K562 (cell line): ENCODE data around the gene SART1. TPM values are rescaled to one million over a fixed set of nuclear protein-coding genes. Genes with fewer than 3 reads are reported as not detected.
A peak's percentile ranks its signal among the peaks of the same experiment; 100 is the strongest.

ENCODE experiments used
- ARID4B ChIP-seq: sonication (generic); formaldehyde crosslinking; IDR thresholded peaks from 2 replicates; pipeline ENCODE4 v1.8.0; 2022; ENCODE audit warnings: mild to moderate bottlenecking, missing genetic modification reagents
- ATF7 ChIP-seq: fragments of 450-650 bp; IDR thresholded peaks from 2 replicates; pipeline ENCODE4 v1.7.1; 2014; ENCODE audit warnings: mild to moderate bottlenecking, moderate library complexity
- CBX3 ChIP-seq, 2 experiments: IDR thresholded peaks; 1 replicate in 1 of 2; 2 replicates in 1 of 2; pipeline ENCODE4 v1.6.1; 2012; ENCODE audit warnings: inconsistent platforms in 2 of 2, low read length in 2 of 2, borderline replicate concordance in 1 of 2, control low read depth in 1 of 2
- MLLT1 ChIP-seq, 2 experiments: fragments of 450-650 bp; IDR thresholded peaks; 2 replicates each; pipeline ENCODE4 v1.6.1; 2016
- NFE2L1 ChIP-seq: fragments of 450-650 bp; IDR thresholded peaks from 2 replicates; pipeline ENCODE4 v1.6.1; 2016; ENCODE audit warnings: missing genetic modification characterization, low read depth, mild to moderate bottlenecking, missing compliant biosample characterization, moderate library complexity, borderline replicate concordance
- PRDM10 ChIP-seq: fragments of 450-650 bp; IDR thresholded peaks from 2 replicates; pipeline ENCODE4 v1.6.1; 2018; ENCODE audit not compliant: partially characterized antibody
- SIN3A ChIP-seq, 2 experiments: fragments of 150-350 bp in 1 of 2; IDR thresholded peaks; 2 replicates each; pipeline ENCODE4 v1.6.1; 2011 to 2016; ENCODE audit warnings: borderline replicate concordance in 2 of 2, low read depth in 2 of 2, low read length in 2 of 2, mild to moderate bottlenecking in 2 of 2, moderate library complexity in 2 of 2; ENCODE audit not compliant: control insufficient read depth in 1 of 2
- TBP ChIP-seq: optimal IDR thresholded peaks from 2 replicates; pipeline ENCODE3; 2011; ENCODE audit warnings: low read depth, low read length, improper control_type of control experiment
- TCF7 ChIP-seq: sonication (generic); IDR thresholded peaks from 2 replicates; pipeline ENCODE4 v1.6.1; 2016; ENCODE audit warnings: antibody characterized with exemption, borderline replicate concordance
- TSC22D4 ChIP-seq: fragments of 450-650 bp; IDR thresholded peaks from 2 replicates; pipeline ENCODE4 v1.6.1; 2016; ENCODE audit warnings: missing genetic modification characterization, missing biosample characterization, control low read depth
- ZFP91 ChIP-seq: sonication (generic); formaldehyde crosslinking; IDR thresholded peaks from 2 replicates; pipeline ENCODE4 v1.8.0; 2022; ENCODE audit warnings: mild to moderate bottlenecking, missing genetic modification reagents
- ZNF277 ChIP-seq: fragments of 250-450 bp; sonication (Bioruptor Pico); IDR thresholded peaks from 2 replicates; pipeline ENCODE4 v1.8.0; 2022; ENCODE audit warnings: inconsistent platforms, mild to moderate bottlenecking, moderate library complexity, borderline replicate concordance
- ZNF707 ChIP-seq: fragments of 250-450 bp; sonication (Bioruptor Pico); conservative IDR thresholded peaks from 2 replicates; pipeline ENCODE4 v1.8.0; 2022; ENCODE audit warnings: inconsistent platforms, mild to moderate bottlenecking, moderate library complexity
- polyA plus RNA-seq, 8 experiments: library from polyadenylated mRNA; depleted of rRNA in 4 of 8; stranded (reverse) in 5 of 8; unstranded in 3 of 8; fragments of >200 nt; fragmentation: Nextera tagmentation in 2 of 8; fragmentation: Illumina TruSeq in 1 of 8; extraction: Ambion mirVana in 2 of 8; extraction: Trizol in 1 of 8; gene quantifications; 2 replicates each; pipeline versions ENCODE4 v1.2.1 to v1.2.3, GENCODE V29; 2011 to 2014; ENCODE audit warnings: inconsistent platforms in 1 of 8, missing spikeins in 1 of 8
- total RNA-seq, 7 experiments: library from RNA; depleted of rRNA in 6 of 7; stranded (reverse); fragments of >200 nt in 6 of 7; fragmentation: Illumina TruSeq in 2 of 7; extraction: Trizol in 2 of 7; gene quantifications; 2 replicates each; pipeline versions ENCODE4 v1.2.1 to v1.2.3, GENCODE V29; 2011 to 2021; ENCODE audit warnings: low replicate concordance in 1 of 7

SART1 gene
- total and polyA plus RNA-seq, 9 of the 15 experiments (the other 6 are each of a cell fraction or from before 2014, with no cell fraction given): 4.8 to 84.1 (median 31.7) TPM

GRCh38 chr11:65919141-65919572 is 42.4 kb upstream of the SART1 start, which contains the start of gene DRAP1 (continued):
- peak in 1 of 2 experiments; percentile 78; a peak in 2 of 3 replicates for TF ChIP-seq CBX3 (IDR thresholded peaks at IDR 0.05; ENCODE audit: borderline replicate concordance in 1 of 2, low read length in 2 of 2)
- no peak for TF ChIP-seq NFE2L1
- peak; percentile 78 for TF ChIP-seq TCF7
- peak; percentile 82; the same call in 1 of the 2 replicates for TF ChIP-seq ARID4B
- TF ChIP-seq ZNF707 (CRISPR knock-in tag): no peak
- TF ChIP-seq SIN3A (IDR thresholded peaks at IDR 0.05; ENCODE audit: borderline replicate concordance in 2 of 2, control insufficient read depth in 1 of 2, low read depth in 2 of 2, low read length in 2 of 2): peak in 1 of 2 experiments; percentile 79; a peak in 2 of 4 replicates
- peak; percentile 46 to 99; a peak in 2 of 4 replicates for TF ChIP-seq MLLT1 (IDR thresholded peaks at IDR 0.05)
- peak; percentile 84 for TF ChIP-seq ATF7
- TF ChIP-seq TSC22D4 (tag): no peak
- TF ChIP-seq PRDM10: peak; percentile 89
- no peak for TF ChIP-seq ZFP91 (CRISPR knock-in tag)
- TF ChIP-seq TBP: peak; percentile 67
- TF ChIP-seq ZNF277 (CRISPR knock-in tag): no peak
